Vagina (tissue), 2 donors: ENCODE data around the gene SPRY4. TPM values are rescaled to one million over a fixed set of nuclear protein-coding genes. Genes with fewer than 3 reads are reported as not detected.

Experiments used
- DNase-seq, 2 donors: peaks; one replicate each; pipeline ENCODE4 v3.0.0-alpha.2; 2017; ENCODE audit errors: extremely low spot score in 2 of 2
- H3K27ac ChIP-seq: fragments of 200-600 bp; sonication (generic); one replicate; pipeline ENCODE4 v1.5.1; 2019
- H3K27me3 ChIP-seq: fragments of 200-600 bp; sonication (generic); one replicate; pipeline ENCODE4 v1.5.1; 2019
- H3K36me3 ChIP-seq, 2 donors: fragments of 200-600 bp; sonication (generic); one replicate each; pipeline ENCODE4 v1.5.1; 2017 to 2019
- H3K4me1 ChIP-seq: fragments of 200-600 bp; sonication (generic); one replicate; pipeline ENCODE4 v1.5.1; 2019
- H3K4me3 ChIP-seq, 2 donors: fragments of 200-600 bp; sonication (generic); 1 replicate in 1 of 2; 2 replicates in 1 of 2; pipeline ENCODE4 v1.5.1; 2016 to 2019
- H3K9me3 ChIP-seq: fragments of 200-600 bp; sonication (generic); one replicate; pipeline ENCODE4 v1.5.1; 2019
- POLR2A ChIP-seq, 2 donors: fragments of 450-650 bp; IDR thresholded peaks; one replicate each; pipeline ENCODE4 v1.6.1; 2017; ENCODE audit warnings: antibody characterized with exemption in 2 of 2, mild to moderate bottlenecking in 2 of 2, moderate library complexity in 2 of 2
- POLR2AphosphoS5 ChIP-seq, 2 donors: sonication (generic); formaldehyde crosslinking; IDR thresholded peaks; one replicate each; pipeline ENCODE4 v1.9.0; 2017; ENCODE audit warnings: antibody characterized with exemption in 2 of 2, mild to moderate bottlenecking in 2 of 2, low read depth in 1 of 2; ENCODE audit not compliant: insufficient read depth in 1 of 2
- intact Hi-C: fragments of 100-400 bp; cut with DNase I; formaldehyde crosslinking; loops from one replicate; pipeline ENCODE4 v1.15.1; 2023
- total RNA-seq: library from RNA; depleted of rRNA; stranded (reverse); fragments of >200 nt; gene quantifications from one replicate; pipeline ENCODE4 v1.2.3, GENCODE V29; 2016
- TF ChIP-seq, protein P1 (sequence below), 3 experiments: fragments of 450-650 bp in 2 of 3; fragments of 200-600 bp in 1 of 3; sonication (generic) in 1 of 3; IDR thresholded peaks; one replicate each; pipeline ENCODE4 v1.5.1; 2017 to 2019; ENCODE audit warnings: antibody characterized with exemption in 3 of 3, mild to moderate bottlenecking in 2 of 3, moderate library complexity in 2 of 3

SPRY4 gene
- total RNA-seq, 1 donor from 2014 or later = 13.5 TPM

- TF ChIP-seq POLR2A (IDR thresholded peaks at IDR 0.05) = no peak
- TF ChIP-seq, protein P1, sequence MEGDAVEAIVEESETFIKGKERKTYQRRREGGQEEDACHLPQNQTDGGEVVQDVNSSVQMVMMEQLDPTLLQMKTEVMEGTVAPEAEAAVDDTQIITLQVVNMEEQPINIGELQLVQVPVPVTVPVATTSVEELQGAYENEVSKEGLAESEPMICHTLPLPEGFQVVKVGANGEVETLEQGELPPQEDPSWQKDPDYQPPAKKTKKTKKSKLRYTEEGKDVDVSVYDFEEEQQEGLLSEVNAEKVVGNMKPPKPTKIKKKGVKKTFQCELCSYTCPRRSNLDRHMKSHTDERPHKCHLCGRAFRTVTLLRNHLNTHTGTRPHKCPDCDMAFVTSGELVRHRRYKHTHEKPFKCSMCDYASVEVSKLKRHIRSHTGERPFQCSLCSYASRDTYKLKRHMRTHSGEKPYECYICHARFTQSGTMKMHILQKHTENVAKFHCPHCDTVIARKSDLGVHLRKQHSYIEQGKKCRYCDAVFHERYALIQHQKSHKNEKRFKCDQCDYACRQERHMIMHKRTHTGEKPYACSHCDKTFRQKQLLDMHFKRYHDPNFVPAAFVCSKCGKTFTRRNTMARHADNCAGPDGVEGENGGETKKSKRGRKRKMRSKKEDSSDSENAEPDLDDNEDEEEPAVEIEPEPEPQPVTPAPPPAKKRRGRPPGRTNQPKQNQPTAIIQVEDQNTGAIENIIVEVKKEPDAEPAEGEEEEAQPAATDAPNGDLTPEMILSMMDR (IDR thresholded peaks at IDR 0.05) = no peak
- TF ChIP-seq POLR2AphosphoS5 (IDR thresholded peaks at IDR 0.05; ENCODE audit: insufficient read depth in 1 of 2, low read depth in 1 of 2) = no peak
- no peak for DNase-seq
- peaks cover 48% of the 10 kb centered on the region for H3K4me1 ChIP-seq
- H3K4me3 ChIP-seq = no peak overlapping the region
- no peaks in the 10 kb centered on the region for H3K36me3 ChIP-seq
- H3K9me3 ChIP-seq = no peaks in the 10 kb centered on the region
- intact Hi-C loops = no loop called here
- H3K27me3 ChIP-seq = no peaks in the 10 kb centered on the region
- no peak overlapping the region for H3K27ac ChIP-seq
Measured at GRCh38 chr5:142317753-142318152, 7.1 kb downstream of the SPRY4 start.

DNA sequence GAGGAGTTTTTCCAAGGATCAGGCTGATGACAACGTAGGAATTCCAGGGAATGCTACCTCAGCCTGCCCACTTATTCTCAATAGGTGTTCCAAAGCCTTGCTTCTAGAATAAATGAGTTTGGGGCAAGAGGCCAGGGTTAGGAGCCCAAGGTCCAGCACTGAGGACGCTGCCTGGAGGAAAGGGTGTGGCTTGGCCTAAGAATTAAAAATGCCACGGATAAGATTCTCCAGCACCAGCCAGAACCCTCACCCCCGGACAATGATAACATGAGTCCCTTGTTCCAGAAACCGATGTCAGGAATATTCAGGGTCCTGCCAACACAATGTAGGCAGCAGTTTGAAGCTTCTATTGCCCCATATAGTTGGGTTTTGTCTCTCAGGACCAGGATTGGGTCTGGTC, 7.6 kb downstream of the SPRY4 start:
- TF ChIP-seq, protein P1 (IDR thresholded peaks at IDR 0.05) = no peak
- TF ChIP-seq POLR2AphosphoS5 (IDR thresholded peaks at IDR 0.05; ENCODE audit: insufficient read depth in 1 of 2, low read depth in 1 of 2) = no peak
- intact Hi-C loops = no loop called here
- no peaks in the 10 kb centered on the region for H3K36me3 ChIP-seq

DNA sequence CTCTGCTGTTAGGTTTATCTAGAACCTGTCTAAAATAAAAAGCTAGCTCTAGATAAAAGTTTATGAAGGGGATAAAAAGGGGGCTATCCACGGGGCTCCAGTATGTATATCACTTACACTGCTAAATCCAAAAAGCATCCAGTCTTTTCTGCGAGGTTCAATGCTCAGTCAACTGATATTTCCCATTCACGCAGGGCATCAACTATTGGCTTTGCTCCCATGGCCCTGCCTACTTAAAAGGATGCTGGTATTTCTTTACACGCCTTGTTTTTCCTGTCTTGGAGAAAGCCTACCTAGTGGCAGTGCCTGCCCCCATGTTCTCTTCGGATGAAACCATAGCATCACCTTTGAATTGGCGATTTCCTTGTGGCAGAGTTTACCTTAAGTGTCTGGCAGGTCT, 8.1 kb downstream of the SPRY4 start:
- H3K36me3 ChIP-seq = no peaks in the 10 kb centered on the region
- H3K27ac ChIP-seq = no peak overlapping the region
- H3K4me3 ChIP-seq = no peak overlapping the region
- H3K4me1 ChIP-seq = peaks cover 39% of the 10 kb centered on the region
- H3K9me3 ChIP-seq = no peaks in the 10 kb centered on the region
- H3K27me3 ChIP-seq = no peaks in the 10 kb centered on the region
- no peak for TF ChIP-seq POLR2AphosphoS5 (IDR thresholded peaks at IDR 0.05; ENCODE audit: insufficient read depth in 1 of 2, low read depth in 1 of 2)
- TF ChIP-seq, protein P1 (IDR thresholded peaks at IDR 0.05) = no peak
- TF ChIP-seq POLR2A (IDR thresholded peaks at IDR 0.05) = no peak
- intact Hi-C loops = no loop called here
- DNase-seq = no peak

More for the DNA sequence above, 7.6 kb downstream of the SPRY4 start:
- DNase-seq = no peak
- Histone ChIP-seq H3K4me1 (peaks cover 42% of the 10 kb centered on the region), H3K27me3 (no peaks in the 10 kb centered on the region), H3K9me3 (no peaks in the 10 kb centered on the region), H3K27ac (no peak overlapping the region), H3K4me3 (no peak overlapping the region)

DNA sequence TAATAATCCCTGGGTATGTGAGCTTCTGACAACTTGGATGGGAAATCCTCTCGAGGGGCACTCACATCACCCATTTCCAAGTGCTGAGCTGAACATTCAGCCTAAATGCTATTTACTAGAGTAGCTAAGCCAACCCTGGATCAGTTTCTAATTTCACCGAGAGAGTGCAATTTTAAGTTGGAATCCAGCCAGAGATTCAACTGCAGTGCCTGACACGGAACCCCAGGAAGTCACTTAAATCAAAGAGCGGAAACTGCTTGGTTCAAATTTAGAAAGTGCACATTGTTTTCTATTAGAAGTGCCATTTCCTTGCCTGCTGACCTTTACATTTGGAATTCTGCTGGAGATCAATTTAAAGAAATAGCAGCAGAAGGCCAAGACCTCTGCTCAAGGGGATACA, 8.8 kb downstream of the SPRY4 start:
- Histone ChIP-seq H3K27me3 (no peaks in the 10 kb centered on the region), H3K36me3 (no peaks in the 10 kb centered on the region), H3K4me3 (no peak overlapping the region), H3K27ac (no peak overlapping the region), H3K4me1 (peaks cover 32% of the 10 kb centered on the region), H3K9me3 (no peaks in the 10 kb centered on the region)
- TF ChIP-seq POLR2A (IDR thresholded peaks at IDR 0.05) (no peak), POLR2AphosphoS5 (IDR thresholded peaks at IDR 0.05; ENCODE audit: insufficient read depth in 1 of 2, low read depth in 1 of 2) (no peak)
- intact Hi-C loops = no loop called here
- no peak for DNase-seq

GRCh38 chr5:142315096-142315900, 9.5 kb downstream of the SPRY4 start:
- Histone ChIP-seq H3K27me3 (no peaks in the 10 kb centered on the region), H3K27ac (no peak overlapping the region), H3K9me3 (no peaks in the 10 kb centered on the region), H3K4me3 (no peak overlapping the region), H3K36me3 (no peaks in the 10 kb centered on the region), H3K4me1 (peaks cover 25% of the 10 kb centered on the region)
- intact Hi-C loops = no loop called here
- TF ChIP-seq, protein P1 (IDR thresholded peaks at IDR 0.05) = no peak
- no peak for TF ChIP-seq POLR2A (IDR thresholded peaks at IDR 0.05)
- TF ChIP-seq POLR2AphosphoS5 (IDR thresholded peaks at IDR 0.05; ENCODE audit: insufficient read depth in 1 of 2, low read depth in 1 of 2) = no peak
- DNase-seq = no peak
